Glutamatergic neuron (in vitro differentiated cells): ENCODE data around the gene NCR1. TPM values are rescaled to one million over a fixed set of nuclear protein-coding genes. Genes with fewer than 3 reads are reported as not detected.
"Not testable (repeated sequence)": the region's sequence is repeated elsewhere in the genome, so short reads cannot be mapped to it uniquely, and the experiment has no call there.

Source experiments
- DNase-seq: peaks from one replicate; pipeline ENCODE4 v3.0.0; 2022
- H3K27ac Mint-ChIP-seq: one replicate; pipeline ENCODE4 v1.8.0; 2020; ENCODE audit warnings: mild to moderate bottlenecking, mixed read lengths, inconsistent platforms; ENCODE audit not compliant: unreplicated experiment
- H3K27me3 Mint-ChIP-seq: one replicate; pipeline ENCODE4 v1.8.0; 2020; ENCODE audit warnings: mild to moderate bottlenecking, moderate library complexity, mixed read lengths, inconsistent platforms; ENCODE audit not compliant: unreplicated experiment
- H3K36me3 Mint-ChIP-seq: one replicate; pipeline ENCODE4 v1.8.0; 2020; ENCODE audit warnings: mild to moderate bottlenecking, mixed read lengths, inconsistent platforms; ENCODE audit not compliant: unreplicated experiment
- H3K4me1 Mint-ChIP-seq: one replicate; pipeline ENCODE4 v1.8.0; 2020; ENCODE audit warnings: mild to moderate bottlenecking, low read depth, mixed read lengths, inconsistent platforms; ENCODE audit not compliant: unreplicated experiment
- H3K4me3 Mint-ChIP-seq: one replicate; pipeline ENCODE4 v1.8.0; 2020; ENCODE audit warnings: mild to moderate bottlenecking, mixed read lengths, inconsistent platforms; ENCODE audit not compliant: unreplicated experiment
- H3K9me3 Mint-ChIP-seq: one replicate; pipeline ENCODE4 v1.8.0; 2020; ENCODE audit warnings: mild to moderate bottlenecking, moderate library complexity, mixed read lengths, inconsistent platforms; ENCODE audit not compliant: unreplicated experiment
- total RNA-seq: library from RNA; stranded (reverse); fragmentation: NEBNext Ultra II Directional; extraction: Animal tissue kit (Norgen Biotek cat#: 25700); gene quantifications from one replicate; pipeline ENCODE4 v1.2.1, GENCODE V29; 2021; ENCODE audit not compliant: unreplicated experiment
- TF ChIP-seq, protein P1 (sequence below): fragments of 200-600 bp; sonication (generic); IDR thresholded peaks from one replicate; pipeline ENCODE4 v1.5.0; 2021; ENCODE audit not compliant: partially characterized antibody, unreplicated experiment

The NCR1 gene
- total RNA-seq, 1 donor from 2014 or later = not detected

DNA sequence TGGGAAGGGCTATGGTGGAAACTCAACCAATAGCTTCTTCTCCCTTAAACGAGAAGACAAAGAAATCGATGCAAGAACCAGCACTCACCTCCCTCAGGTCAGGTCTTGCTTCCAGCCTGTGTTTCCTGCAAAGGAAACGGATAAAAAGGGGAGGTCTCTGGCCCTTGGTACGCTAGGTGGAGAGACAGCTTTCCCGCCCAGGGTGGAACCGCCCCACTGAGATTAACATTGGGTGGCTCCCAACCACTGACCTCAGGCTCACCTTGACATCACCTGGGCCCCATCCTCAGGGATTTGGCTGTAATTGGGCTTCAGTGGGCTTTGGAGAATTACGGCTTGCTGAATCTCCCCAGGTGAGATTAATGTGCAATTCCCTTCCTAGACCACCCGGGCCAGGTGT is 41.4 kb downstream of the NCR1 start, which contains the start of gene NLRP7:
TSS of gene NLRP7 (minus strand) at position 150 of the 400 bp plus-strand sequence.
- no peak within 1 kb of the TSS for H3K27ac Mint-ChIP-seq
- no peaks in the 10 kb centered on the region for H3K9me3 Mint-ChIP-seq
- no peak for DNase-seq
- no peaks in the 10 kb centered on the region for H3K27me3 Mint-ChIP-seq
- no peaks in the 10 kb centered on the region for H3K36me3 Mint-ChIP-seq
- H3K4me1 Mint-ChIP-seq = no peaks in the 10 kb centered on the region
- H3K4me3 Mint-ChIP-seq = no peak within 1 kb of the TSS
- TF ChIP-seq, protein P1, sequence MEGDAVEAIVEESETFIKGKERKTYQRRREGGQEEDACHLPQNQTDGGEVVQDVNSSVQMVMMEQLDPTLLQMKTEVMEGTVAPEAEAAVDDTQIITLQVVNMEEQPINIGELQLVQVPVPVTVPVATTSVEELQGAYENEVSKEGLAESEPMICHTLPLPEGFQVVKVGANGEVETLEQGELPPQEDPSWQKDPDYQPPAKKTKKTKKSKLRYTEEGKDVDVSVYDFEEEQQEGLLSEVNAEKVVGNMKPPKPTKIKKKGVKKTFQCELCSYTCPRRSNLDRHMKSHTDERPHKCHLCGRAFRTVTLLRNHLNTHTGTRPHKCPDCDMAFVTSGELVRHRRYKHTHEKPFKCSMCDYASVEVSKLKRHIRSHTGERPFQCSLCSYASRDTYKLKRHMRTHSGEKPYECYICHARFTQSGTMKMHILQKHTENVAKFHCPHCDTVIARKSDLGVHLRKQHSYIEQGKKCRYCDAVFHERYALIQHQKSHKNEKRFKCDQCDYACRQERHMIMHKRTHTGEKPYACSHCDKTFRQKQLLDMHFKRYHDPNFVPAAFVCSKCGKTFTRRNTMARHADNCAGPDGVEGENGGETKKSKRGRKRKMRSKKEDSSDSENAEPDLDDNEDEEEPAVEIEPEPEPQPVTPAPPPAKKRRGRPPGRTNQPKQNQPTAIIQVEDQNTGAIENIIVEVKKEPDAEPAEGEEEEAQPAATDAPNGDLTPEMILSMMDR = no peak

DNA sequence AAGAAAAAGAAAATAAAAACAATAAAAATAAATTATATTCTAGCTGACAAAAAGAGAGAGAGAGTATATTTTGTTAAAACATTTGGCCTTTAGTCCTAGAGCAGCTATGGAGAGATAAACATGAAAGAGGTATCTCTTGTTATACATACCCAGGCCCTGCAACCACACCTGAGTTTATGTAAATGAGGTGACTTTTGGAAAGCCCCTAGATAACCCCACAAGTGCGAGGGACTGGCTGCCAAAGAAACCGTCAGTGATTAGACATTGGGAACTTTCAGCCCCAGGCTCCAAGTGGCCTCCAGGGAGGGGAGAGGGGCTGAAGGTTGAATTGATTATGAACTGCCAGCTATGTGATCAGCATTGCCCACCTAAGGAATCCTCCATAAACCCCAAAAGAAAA is 43.5 kb downstream of the NCR1 start:
- DNase-seq = no peak
- H3K4me1 Mint-ChIP-seq = no peaks in the 10 kb centered on the region
- H3K36me3 Mint-ChIP-seq = no peaks in the 10 kb centered on the region
- TF ChIP-seq, protein P1 = no peak
- H3K27me3 Mint-ChIP-seq = peaks cover 1% of the 10 kb centered on the region
- H3K9me3 Mint-ChIP-seq = no peaks in the 10 kb centered on the region
- H3K27ac Mint-ChIP-seq = no peak overlapping the region
- H3K4me3 Mint-ChIP-seq = no peak overlapping the region

DNA sequence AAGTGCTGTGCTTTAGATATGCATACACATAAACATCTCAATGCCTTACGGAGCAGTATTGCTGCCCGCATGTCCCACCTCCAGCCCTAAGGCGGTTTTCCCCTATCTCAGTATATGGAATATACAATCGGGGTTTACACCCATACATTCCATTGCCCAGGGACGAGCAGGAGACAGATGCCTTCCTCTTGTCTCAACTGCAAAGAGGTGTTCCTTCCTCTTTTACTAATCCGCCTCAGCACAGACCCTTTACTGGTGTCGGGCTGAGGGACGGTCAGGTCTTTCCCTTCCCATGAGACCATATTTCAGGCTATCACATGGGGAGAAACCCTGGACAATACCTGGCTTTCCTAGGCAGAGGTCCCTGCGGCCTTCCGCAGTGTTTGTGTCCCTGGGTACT is 44.6 kb downstream of the NCR1 start:
- not testable (repeated sequence) for H3K9me3 Mint-ChIP-seq, H3K36me3 Mint-ChIP-seq, H3K27ac Mint-ChIP-seq, DNase-seq, H3K4me1 Mint-ChIP-seq, H3K4me3 Mint-ChIP-seq, H3K27me3 Mint-ChIP-seq

DNA sequence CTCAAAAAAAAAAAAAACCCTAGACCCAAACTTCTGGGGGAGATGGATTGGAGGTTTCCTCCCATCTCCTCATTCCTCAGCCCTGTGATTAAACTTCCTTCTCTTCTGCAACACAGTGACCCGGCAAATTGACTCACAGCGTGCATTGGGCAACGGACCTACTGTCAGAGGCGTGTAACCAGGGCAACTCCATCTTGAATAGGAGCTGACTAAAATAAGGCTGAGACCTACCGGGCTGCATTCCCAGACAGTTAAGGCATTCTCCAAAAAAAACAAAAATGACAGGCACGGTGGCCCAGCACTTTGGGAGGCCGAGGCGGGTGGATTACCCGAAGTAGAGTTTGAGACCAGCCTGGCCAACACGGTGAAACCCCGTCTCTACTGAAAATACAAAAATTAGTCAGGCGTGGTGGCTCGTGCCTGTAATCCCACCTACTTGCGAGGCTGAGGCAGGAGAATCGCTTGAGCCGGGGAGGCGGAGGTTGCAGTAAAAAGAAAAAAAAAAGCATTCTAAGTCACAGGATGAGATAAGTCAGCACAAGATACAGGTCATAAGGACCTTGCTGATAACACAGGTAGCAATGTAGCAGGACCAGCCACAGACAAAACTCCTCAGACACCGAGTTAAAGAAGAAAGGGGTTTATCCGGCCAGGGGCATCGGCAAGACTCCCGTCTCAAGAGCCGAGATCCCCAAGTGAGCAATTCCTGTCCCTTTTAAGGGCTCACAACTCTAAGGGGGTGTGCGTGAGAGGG is 46.8 kb downstream of the NCR1 start:
- DNase-seq = no peak
- no peaks in the 10 kb centered on the region for H3K9me3 Mint-ChIP-seq
- no peak overlapping the region for H3K4me3 Mint-ChIP-seq
- no peaks in the 10 kb centered on the region for H3K36me3 Mint-ChIP-seq
- peaks cover 1% of the 10 kb centered on the region for H3K27me3 Mint-ChIP-seq
- TF ChIP-seq, protein P1 = no peak
- no peak overlapping the region for H3K27ac Mint-ChIP-seq
- H3K4me1 Mint-ChIP-seq = no peaks in the 10 kb centered on the region

DNA sequence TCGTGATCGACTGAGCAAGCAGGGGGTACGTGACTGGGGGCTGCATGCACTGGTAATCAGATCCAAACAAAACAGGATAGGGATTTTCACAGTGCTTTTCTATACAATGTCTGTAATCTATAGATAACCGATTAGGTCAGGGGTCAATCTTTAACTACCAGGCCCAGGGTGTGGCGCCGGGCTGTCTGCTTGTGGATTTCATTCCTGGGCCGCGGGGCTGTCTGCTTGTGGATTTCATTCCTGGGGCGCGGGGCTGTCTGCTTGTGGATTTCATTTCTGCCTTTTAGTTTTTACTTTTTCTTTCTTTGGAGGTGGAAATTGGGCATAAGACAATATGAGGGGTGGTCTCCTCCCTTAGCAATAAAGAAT is 47.4 kb downstream of the NCR1 start:
- not testable (repeated sequence) for H3K27ac Mint-ChIP-seq, H3K4me3 Mint-ChIP-seq, H3K4me1 Mint-ChIP-seq, H3K36me3 Mint-ChIP-seq, H3K9me3 Mint-ChIP-seq, H3K27me3 Mint-ChIP-seq, DNase-seq

DNA sequence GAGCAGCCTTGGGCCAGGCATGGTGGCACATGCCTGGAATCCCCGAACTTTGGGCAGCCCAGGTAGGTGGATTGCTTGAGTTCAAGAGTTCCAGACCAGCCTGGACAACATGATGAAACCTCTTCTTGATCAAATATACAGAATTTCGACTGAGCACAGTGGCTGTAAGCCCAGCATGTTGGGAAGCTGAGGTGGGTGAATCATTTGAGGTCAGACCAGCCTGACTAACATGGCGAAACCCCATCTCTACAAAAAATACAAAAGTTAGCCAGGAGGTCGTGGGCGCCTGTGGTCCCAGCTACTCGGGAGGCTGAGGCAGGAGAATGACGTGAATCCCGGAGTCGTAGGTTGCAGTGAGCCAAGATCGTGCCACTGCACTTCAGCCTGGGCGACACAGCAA is 49.4 kb downstream of the NCR1 start:
- peaks cover 6% of the 10 kb centered on the region for H3K27me3 Mint-ChIP-seq
- no peaks in the 10 kb centered on the region for H3K36me3 Mint-ChIP-seq
- H3K4me3 Mint-ChIP-seq = no peak overlapping the region
- TF ChIP-seq, protein P1 = no peak
- no peak overlapping the region for H3K27ac Mint-ChIP-seq
- H3K4me1 Mint-ChIP-seq = no peaks in the 10 kb centered on the region
- H3K9me3 Mint-ChIP-seq = peaks cover 1% of the 10 kb centered on the region
- DNase-seq = no peak
